Measurements from ENCODE around the gene ATXN7L3B.

The ATXN7L3B gene

DNA sequence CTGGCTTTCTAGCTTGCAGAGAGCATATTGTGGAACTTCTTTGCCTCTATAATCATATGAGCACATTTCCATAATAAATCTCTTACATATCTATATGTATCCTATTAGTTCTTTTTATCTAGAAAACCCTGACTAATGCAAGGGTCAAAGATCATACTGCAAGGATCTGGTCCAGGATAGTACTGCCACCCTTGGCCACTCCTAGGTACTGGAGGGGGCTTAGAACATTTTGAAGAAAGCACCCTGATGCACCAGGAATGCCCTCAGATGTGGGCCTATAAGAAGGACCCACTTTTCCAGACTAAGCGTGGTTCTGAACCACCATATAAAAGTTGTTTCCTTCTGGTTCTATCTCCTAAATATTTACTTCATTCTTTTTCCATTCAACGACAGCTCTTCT is 14.6 kb downstream of the ATXN7L3B start:
- peak; percentile 7 for DNase-seq

GRCh38 chr12:74559728-74560127 is 22.1 kb downstream of the ATXN7L3B start:
- no peak for DNase-seq

DNA sequence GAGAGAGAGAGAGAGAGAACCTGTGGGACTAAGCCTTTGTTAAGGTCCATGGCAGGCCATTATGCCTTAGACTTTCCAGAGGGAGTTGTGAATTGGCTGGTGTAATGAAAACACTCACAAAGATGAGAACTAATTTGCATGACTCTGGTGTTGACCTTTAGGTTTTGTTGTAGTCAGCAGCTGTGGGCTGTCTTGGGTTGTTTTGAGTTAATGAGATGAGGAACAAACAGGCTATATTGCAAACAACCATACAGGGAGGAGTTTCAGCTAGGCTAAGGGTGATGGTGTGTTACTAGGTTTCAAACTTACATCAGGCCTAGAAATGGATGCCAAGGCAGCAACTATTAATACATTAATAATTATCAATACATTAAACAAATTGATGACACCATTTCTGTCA is 26.3 kb downstream of the ATXN7L3B start:
- no peak for DNase-seq

DNA sequence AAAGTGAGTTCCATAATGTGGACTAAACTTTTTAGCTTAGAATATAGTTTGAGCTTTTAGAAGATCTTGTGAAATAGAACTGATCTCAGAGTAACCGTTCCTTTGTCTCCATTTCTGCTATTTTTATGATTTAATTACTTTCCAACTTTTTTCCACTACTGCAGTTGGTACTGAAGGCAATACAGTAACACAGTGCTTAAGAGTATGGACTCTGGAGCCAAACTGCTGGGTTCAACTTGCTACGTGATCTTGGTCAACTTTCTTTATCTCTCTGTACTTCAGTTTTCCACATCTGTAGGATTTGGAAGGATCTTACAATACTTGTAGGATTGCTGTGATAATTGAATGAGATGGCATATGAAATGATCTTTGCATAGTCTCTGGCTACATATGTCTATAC is 40.9 kb downstream of the ATXN7L3B start:
- DNase-seq = no peak

GRCh38 chr12:74579446-74579845 is 41.8 kb downstream of the ATXN7L3B start:
- DNase-seq = no peak

GRCh38 chr12:74579981-74580380 is 42.3 kb downstream of the ATXN7L3B start:
- peak; percentile 29 for DNase-seq

GRCh38 chr12:74581439-74581838 is 43.8 kb downstream of the ATXN7L3B start:
- no peak for DNase-seq

DNA sequence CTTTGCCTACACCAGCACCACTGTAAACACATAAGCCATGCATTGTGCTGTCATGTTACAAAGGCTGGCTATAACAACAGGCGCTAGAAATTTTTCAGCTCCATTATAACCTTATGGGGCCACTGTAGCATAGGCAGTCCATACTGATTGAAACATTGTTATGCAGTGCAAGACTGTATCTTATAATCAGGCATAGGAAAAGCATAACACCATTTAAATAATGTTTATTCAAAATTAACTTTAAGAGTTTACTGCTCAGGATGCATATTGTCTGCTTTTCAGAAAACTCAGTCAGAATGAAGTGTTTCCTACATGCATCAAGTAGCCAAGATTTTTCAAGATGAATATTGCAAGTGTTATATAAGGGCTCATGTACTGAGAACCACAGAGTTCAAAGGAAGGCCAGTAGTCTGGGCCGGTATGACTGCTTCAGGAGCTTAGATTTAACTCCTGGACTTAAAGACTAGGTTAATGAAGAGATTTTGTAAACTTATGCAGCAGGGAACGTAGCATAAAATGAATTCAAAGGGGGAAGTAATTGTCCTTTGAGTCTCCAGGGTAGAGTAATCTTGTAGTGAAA is 46.9 kb downstream of the ATXN7L3B start:
- no peak for DNase-seq

- DNase-seq = no peak
These were observed 48.6 kb downstream of the ATXN7L3B start for GRCh38 chr12:74586251-74586650.

Measured in NCI-H82 (cell line).